Epithelial cell of umbilical artery (primary cell): ENCODE data around the gene OR8G1. TPM values are rescaled to one million over a fixed set of nuclear protein-coding genes. Genes with fewer than 3 reads are reported as not detected.

Experiments used
- total RNA-seq: library from RNA; depleted of rRNA; stranded (reverse); fragments of >200 nt; gene quantifications from 2 replicates; pipeline ENCODE4 v1.2.3, GENCODE V29; 2014

OR8G1 gene, protein sequence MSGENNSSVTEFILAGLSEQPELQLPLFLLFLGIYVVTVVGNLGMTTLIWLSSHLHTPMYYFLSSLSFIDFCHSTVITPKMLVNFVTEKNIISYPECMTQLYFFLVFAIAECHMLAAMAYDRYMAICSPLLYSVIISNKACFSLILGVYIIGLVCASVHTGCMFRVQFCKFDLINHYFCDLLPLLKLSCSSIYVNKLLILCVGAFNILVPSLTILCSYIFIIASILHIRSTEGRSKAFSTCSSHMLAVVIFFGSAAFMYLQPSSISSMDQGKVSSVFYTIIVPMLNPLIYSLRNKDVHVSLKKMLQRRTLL
- total RNA-seq = not detected in 2 replicates

DNA sequence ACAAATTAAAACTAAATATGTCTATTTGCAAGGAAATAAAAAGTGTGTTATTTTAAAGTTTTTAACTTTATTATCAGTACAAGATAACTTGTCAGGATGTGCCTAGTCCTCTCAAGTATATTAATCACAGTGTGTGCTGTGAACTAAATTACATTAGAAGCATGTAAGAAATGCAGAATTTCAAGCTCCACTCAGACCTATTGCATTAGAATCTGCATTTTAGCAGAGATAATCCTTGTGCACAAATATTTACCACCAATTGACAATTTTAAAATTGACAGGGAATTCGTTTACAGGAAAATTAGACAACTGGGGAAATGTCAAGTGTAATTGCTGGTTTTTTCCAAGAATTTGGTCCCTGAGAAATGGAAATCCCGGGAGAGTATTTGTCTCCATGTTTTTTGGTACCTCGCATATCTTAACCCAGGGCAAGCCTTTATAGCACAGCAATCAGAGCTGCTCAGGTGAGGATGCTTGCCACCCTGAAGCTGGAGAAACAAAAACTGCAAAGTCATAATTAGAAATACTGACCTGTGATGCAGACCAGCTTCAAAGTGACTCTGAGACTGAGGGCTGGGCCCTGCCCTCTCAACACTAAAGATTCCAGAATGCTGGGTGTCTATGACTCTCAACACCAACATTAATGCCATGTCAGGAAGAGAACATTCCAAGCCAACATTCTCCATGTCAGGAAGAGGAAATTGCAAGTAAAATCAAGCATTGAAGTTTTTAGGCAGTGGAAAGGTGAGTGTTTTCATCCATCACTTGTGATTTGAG, at the start of gene OR8G1:
OR8G1 (plus strand) TSS at position 475 of the 777 bp plus-strand sequence. CDS start 8,581 bp downstream, outside the sequence.

DNA sequence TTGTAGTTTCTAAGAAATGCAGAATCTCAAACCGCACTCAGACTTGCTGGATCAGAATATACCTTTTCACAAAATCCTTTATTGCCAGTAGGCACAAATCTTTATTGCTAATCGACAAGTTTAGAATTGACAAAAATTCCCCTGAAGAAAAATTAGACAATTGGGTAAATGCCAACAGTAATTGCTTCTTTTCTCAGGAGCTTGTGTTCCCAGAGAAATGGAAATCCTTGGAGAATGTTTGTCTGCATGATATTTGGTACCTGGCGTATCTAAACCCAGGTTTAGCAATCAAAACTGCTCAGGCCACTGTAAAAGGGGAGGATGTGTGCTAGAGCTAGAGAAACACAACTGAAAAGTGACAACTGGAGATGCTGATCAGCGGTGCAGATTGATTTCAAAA, 15.2 kb downstream of the OR8G1 start, which contains the start of gene OR8G5:
OR8G5 (plus strand) TSS at position 301 of the 400 bp plus-strand sequence. CDS start 8,556 bp downstream, outside the sequence.

Other genes with a start within 250 kb of the OR8G1 start
- gene OR10G6, start 245.9 kb upstream of the OR8G1 start, total RNA-seq = not detected in 2 replicates
- gene OR10G4, start 228.1 kb upstream of the OR8G1 start, total RNA-seq = not detected in 2 replicates
- gene OR10G9, start 218.1 kb upstream of the OR8G1 start, total RNA-seq = not detected in 2 replicates
- gene OR10G8, start 214.3 kb upstream of the OR8G1 start, total RNA-seq = not detected in 2 replicates
- gene OR10G7, start 199.8 kb upstream of the OR8G1 start, total RNA-seq = not detected in 2 replicates
- 13.7 and 18.5 TPM in 2 replicates for gene VWA5A, start 125.6 kb upstream of the OR8G1 start, total RNA-seq
- not detected in 2 replicates for gene OR10D3, start 57.8 kb upstream of the OR8G1 start, total RNA-seq
- gene OR8G5, start 15.3 kb downstream of the OR8G1 start, total RNA-seq = not detected in 2 replicates
- not detected in 2 replicates for gene OR8D1, start 72.9 kb downstream of the OR8G1 start, total RNA-seq
- not detected in 2 replicates for gene OR8D2, start 79.1 kb downstream of the OR8G1 start, total RNA-seq
- gene OR8B2, start 143.4 kb downstream of the OR8G1 start, total RNA-seq = not detected in 2 replicates
- not detected in 2 replicates for gene OR8B3, start 157.9 kb downstream of the OR8G1 start, total RNA-seq
- gene OR8B4, start 183.8 kb downstream of the OR8G1 start, total RNA-seq = not detected in 2 replicates
- not detected in 2 replicates for gene OR8B8, start 204.6 kb downstream of the OR8G1 start, total RNA-seq